HT1080 (cell line): ENCODE data around the gene SLC9A3. TPM values are rescaled to one million over a fixed set of nuclear protein-coding genes. Genes with fewer than 3 reads are reported as not detected.
A peak's percentile ranks its signal among the peaks of the same experiment; 100 is the strongest.

ENCODE experiments used
- DNase-seq: peaks from one replicate; pipeline ENCODE4 v3.0.0-alpha.2; 2015; ENCODE audit warnings: low read depth
- total RNA-seq: library from RNA; depleted of rRNA; stranded (reverse); fragments of >200 nt; shearing (Covaris generic); gene quantifications from 2 replicates; pipeline ENCODE4 v1.2.3, GENCODE V29; 2014

Gene SLC9A3
- total RNA-seq, 1 experiment from 2014 or later = 7.5 TPM

- no peak for DNase-seq
Measured at GRCh38 chr5:555058-555623, 30.9 kb upstream of the SLC9A3 start.

DNA sequence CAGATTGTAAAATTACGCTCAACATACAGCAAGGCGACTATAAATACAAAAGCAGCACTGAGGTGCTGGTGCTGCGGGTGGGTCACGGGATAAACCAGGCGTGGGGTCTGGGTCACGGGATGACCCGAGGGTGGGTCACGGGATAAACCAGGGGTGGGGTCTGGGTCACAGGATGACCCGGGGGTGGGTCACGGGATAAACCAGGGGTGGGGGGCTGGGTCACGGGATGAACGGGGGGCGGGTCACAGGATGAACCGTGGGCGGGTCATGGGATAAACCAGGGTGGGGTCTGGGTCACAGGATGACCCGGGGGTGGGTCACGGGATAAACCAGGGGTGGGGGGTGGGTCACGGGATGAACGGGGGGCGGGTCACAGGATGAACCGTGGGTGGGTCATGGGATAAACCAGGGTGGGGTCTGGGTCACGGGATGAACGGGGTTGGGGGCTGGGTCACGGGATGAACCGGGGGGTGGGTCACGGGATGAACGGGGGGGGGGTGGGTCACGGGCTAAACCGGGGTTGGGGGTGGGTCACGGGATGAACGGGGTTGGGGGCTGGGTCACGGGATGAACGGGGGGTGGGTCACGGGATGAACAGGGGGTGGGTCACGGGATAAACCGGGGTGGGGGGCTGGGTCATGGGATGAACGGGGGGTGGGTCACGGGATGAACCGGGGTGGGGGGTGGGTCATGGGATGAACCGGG, 30.2 kb upstream of the SLC9A3 start:
- DNase-seq = no peak

DNA sequence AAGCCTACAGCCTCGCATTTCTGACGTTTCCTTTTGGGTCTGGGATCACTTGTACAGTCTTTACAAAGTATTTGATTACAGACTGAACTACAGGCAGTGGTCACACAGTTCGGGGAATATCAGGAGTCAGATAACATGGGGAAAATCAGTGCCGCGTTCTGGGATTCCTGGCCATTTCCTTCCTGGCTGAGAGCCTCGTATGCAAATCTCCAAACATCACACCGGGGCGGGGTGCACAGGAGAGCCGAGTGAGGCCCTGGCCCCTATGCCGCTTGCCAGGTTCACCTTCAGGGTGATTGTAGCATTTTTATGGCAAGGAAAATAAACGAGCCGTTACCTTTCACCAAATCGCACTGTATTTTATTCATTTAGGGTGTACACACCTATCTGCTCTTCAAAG, 29.6 kb upstream of the SLC9A3 start:
- peak; percentile 45 for DNase-seq

DNA sequence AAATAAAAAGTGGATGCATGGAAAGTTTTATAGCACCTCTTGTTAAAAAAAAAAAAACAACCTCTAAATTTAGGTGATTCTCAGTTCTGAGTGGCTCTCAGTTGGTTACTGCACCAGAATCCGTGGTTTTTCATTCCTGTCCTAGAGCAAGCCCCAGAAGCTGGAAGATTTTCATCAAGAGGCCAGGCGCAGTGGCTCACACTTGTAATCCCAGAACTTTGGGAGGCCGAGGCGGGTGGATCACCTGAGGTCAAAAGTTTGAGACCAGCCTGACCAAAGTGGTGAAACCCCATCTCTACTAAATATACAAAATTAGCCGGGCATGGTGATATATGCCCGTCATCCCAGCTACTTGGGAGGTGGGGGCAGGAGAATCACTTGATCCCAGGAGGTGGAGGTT, 27.2 kb upstream of the SLC9A3 start:
- DNase-seq = no peak

DNA sequence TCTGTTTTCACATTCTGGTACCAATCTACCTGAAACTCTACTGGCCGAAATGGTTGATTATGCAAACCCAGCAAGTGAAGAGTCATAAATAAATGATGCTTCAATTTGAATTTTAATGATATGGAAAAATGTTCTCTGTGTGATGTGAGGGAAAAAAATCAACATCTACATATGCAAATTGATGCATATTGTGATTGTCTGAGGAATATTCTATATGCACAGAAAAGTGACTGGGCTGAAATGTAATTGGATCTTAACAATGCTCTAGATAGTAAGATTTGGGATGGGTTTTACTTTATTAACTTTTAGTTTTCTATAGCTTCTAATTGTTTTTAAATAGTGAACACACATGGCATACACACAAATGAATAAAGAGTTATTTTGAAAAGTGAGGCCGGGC, 25.0 kb upstream of the SLC9A3 start:
- DNase-seq = no peak

GRCh38 chr5:548256-548655, 24.0 kb upstream of the SLC9A3 start:
- DNase-seq = peak; percentile 29

GRCh38 chr5:547086-547924, 23.1 kb upstream of the SLC9A3 start:
- no peak for DNase-seq

DNA sequence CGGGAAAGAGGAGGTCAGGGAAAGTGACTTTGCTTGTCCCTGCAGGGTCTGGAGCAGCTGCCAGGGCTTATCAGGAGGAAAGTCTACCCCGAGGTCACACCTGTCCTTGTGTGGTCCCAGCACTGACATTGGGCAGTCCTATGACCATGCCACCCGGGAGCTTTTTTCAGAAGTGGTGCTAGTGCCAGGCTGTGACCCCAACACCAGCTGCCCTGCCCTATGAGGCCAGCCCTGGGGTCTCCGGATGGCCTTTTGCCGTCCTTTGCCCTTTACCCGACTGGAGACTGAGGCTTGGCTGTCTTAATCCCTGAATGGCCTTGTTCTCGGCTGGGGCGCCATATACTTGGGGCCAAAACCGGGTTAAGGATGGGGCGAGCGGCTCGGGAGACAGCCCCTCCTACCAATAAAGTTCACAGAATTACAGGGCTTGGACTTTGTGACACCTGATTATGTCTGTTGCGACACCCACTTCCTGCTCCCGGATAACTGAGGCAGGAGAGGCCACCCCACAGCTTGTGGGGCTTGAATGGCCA, 22.2 kb upstream of the SLC9A3 start:
- no peak for DNase-seq

GRCh38 chr5:545641-546375, 21.6 kb upstream of the SLC9A3 start:
- no peak for DNase-seq

- DNase-seq = peak; percentile 49
Measured at GRCh38 chr5:544675-545355, 20.6 kb upstream of the SLC9A3 start.

DNA sequence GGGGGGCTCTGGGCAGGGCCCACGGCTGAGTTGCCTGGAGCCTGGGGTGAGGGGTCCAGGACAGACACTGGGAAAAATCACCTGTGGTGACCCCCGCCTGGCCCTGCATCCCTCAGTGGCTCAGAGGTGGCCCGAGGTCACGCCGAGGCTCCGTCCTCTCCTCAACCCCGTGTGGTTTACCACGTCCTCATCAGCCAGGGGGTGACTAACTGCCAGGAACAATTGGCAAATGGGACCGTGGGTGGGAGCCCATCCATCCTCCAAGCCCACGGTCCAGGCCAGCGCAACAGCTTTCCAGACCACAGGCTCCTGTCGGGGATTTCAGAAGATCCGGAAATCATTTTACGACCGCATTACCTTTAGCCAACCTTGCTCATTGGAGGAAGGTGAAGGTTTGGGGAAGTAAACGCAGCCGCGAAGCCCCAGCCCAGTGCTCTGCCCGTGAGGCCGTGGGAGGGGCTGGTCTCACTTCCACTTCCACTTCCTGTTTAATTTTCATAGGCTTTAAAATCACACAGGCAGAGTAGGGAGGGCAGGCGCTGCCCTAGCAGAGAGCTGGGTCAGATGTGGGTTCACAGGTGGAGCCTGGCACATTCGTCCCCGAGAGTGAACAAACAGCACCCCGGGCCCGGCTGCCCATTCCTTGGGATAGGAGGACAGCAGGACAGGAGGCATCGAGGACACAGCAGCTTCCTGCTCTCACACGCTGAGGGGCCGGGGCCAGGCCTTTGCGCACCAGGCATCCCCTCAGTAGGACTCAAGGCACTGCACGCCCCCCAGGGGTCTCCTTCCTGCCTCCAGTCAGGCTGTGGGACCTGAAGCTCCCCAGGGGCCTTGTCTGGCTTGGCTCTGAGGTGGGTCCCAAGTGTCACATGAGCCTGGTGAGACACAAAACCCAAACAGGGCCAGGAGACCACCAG, 19.8 kb upstream of the SLC9A3 start:
- no peak for DNase-seq

- DNase-seq = no peak
Measured at GRCh38 chr5:543351-543750, 19.1 kb upstream of the SLC9A3 start.

GRCh38 chr5:542319-543311, 18.4 kb upstream of the SLC9A3 start:
- DNase-seq = no peak

DNA sequence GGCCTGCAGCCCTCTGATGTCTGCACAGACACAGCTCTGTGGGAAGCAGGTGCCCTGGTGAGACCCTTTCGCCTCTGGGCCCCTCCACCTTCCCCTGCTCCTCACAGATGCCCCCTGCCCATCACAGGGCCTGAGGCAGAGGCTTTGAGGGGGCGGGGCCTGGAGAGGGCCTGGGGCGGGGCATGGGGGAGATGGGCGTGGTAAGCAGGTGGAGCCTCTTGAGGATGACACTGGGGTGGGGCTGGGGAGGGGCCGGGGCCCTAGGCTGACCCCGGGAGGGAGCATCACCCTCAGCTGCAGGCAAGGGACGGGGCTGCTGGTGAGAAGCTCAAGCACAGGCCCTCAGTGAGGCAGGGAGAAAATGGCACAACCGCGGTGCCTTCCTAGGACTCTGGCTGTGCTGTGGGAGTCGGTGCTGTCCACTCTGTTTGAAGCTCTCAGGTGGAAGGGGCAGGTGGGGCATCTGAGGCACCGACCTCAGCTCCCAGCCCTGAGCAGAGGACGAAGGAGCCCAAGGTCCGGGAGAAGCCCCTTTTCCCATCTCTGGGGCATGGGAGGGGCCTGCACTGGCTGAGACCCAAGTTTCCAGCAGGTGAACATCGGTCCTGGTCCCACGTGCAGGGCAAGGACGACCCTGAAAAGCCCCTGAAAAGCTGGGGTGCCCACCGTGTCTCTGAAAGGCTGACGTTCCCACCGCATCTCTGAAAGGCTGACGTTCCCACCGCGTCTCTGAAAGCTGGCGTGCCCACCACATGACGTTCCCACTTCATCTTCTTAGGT, 17.5 kb upstream of the SLC9A3 start:
- DNase-seq = no peak

DNA sequence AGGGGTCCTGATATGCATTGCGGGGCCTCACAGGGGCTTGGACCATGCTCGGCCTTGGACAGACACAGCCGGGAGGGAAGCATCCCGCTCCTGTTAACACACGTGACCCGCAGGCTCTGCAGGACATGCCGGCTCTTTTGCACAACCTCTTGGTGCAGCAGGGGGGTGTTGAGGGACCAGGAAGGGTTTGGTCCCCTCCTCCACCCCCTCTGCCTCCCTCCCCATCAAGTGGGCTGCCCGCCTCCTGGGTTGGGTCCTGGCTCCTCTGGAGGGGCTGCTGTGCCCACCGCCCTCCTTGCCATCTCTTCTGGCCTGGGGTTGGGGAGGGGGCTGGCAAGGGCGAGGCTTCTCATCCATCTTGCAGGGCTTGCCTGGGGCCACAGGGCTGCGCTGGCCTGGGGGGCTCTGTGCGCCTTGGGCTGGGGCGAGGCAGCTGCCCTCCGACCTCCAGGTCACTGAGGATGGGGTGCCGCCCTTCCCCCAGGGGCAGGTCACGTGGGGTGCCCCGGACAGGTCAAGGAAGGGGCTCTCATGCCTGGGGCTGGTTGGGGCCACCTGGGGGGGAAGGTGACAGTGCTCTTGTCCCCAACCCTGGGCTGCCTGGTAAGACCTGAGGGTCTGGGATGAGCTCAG, 16.8 kb upstream of the SLC9A3 start:
- no peak for DNase-seq

DNA sequence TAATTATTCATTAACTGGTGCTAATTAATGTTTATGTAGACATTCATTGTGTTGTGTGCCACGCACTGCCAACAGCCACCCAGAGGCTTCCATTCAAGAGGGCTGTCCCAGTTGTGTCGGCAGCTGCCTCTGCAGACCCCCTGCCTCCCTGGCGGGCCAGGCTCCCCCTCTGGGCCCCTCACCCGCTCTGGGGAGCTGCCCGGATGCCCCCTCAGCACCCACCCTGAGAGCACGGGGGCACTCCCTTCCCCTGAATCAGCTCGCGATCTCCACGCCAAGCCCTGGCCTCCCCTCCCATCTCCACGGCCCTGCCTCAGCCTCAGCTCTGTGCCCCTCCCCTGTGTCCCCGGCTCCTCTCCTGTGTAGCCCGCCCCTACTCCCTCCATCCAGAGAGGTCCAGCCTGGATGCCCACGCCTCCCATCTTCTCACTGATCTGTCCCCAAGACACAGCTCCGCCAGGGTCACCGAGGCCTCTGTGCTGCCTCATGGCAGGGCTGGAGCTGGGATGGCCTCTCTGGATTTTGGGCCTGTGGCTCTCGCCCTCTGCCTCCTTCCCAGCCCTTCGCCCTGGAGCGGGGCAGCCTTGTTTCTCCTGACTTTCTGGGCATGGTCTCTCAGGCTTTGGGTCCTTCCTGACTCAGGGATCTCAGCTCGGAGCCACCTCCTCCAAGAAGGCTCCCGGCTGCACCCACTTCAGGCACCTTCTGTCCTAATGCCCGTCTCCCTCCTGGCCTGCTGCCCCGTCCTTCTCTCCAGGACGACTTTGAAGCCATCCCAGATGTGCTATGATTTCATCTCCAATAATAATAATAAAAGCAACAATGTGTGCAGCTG, 16.0 kb upstream of the SLC9A3 start:
- DNase-seq = no peak
